HG02852 (cell line): Measurements from ENCODE around the gene TNNC1.

ENCODE experiments used
- ATAC-seq: cut with Tn5 transposase; IDR thresholded peaks from one replicate; pipeline ENCODE4 v1.9.1; 2021; ENCODE audit warnings: mild to moderate bottlenecking, moderate library complexity; ENCODE audit not compliant: unreplicated experiment

Gene TNNC1

DNA sequence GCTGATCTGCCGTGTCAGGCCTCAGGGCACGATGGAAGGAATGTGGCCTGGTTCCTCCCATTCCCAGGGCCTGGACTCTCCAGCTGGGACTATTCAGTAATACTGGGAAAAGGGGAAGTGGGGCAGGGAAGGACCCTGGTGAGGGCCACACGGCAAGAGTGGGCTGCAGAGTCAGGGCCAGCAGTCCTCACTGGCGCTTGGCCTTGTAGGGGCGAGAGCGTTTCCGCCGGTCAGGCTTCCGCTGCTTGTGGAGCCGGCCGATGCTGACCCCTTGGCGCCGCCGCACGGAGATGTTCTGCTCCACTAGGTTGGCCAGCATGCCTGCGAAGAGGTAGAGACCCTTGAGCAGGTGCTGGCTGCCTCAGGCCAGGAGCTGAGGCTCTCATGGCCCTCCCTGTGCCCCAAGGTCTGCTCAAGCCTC, 51.7 kb downstream of the TNNC1 start:
- ATAC-seq, result no peak

- no peak for ATAC-seq
Measured at GRCh38 chr3:52401551-52401950, 52.3 kb downstream of the TNNC1 start.
